Forelimb muscle (tissue), 1 donor: ENCODE measurements around the gene ATL1. TPM values are rescaled to one million over a fixed set of nuclear protein-coding genes. Genes with fewer than 3 reads are reported as not detected.
"Not testable (repeated sequence)": the region's sequence is repeated elsewhere in the genome, so short reads cannot be mapped to it uniquely, and the experiment has no call there.

Experiments
- DNase-seq: peaks from one replicate; pipeline ENCODE4 v3.0.0-alpha.2; 2013; ENCODE audit warnings: low read depth
- polyA plus RNA-seq: library from polyadenylated mRNA; unstranded; fragments of 120-200 nt; gene quantifications from one replicate; pipeline ENCODE4 v1.2.1, GENCODE V29; 2013; ENCODE audit not compliant: insufficient read length

ATL1 gene
- polyA plus RNA-seq, 1 donor: 6.1 TPM

- no peak for DNase-seq
Observed at GRCh38 chr14:50601394-50601793, 41.4 kb downstream of the ATL1 start.

GRCh38 chr14:50602035-50602434, 42.1 kb downstream of the ATL1 start:
- DNase-seq: no peak

GRCh38 chr14:50603565-50603964, 43.6 kb downstream of the ATL1 start:
- DNase-seq: no peak

- DNase-seq: no peak
Observed at GRCh38 chr14:50605766-50606165, 45.8 kb downstream of the ATL1 start.

GRCh38 chr14:50606468-50606867, 46.5 kb downstream of the ATL1 start:
- DNase-seq: no peak

- no peak for DNase-seq
Observed at GRCh38 chr14:50607181-50607580, 47.2 kb downstream of the ATL1 start.

GRCh38 chr14:50607761-50608160, 47.8 kb downstream of the ATL1 start:
- DNase-seq: no peak

- peak; percentile 62 for DNase-seq
Observed at GRCh38 chr14:50608302-50608851, 48.4 kb downstream of the ATL1 start.

- no peak for DNase-seq
Observed at GRCh38 chr14:50610465-50610864, 50.5 kb downstream of the ATL1 start.

GRCh38 chr14:50612806-50613205, 52.9 kb downstream of the ATL1 start:
- DNase-seq: no peak

- DNase-seq: no peak
Observed at GRCh38 chr14:50615056-50615455, 55.1 kb downstream of the ATL1 start.

- DNase-seq: no peak
Observed at GRCh38 chr14:50615552-50615951, 55.6 kb downstream of the ATL1 start.

- no peak for DNase-seq
Observed at GRCh38 chr14:50616275-50616674, 56.3 kb downstream of the ATL1 start.

- no peak for DNase-seq
Observed at GRCh38 chr14:50619569-50620141, 59.7 kb downstream of the ATL1 start.

- no peak for DNase-seq
Observed at GRCh38 chr14:50620341-50620740, 60.4 kb downstream of the ATL1 start.

- DNase-seq: no peak
Observed at GRCh38 chr14:50622978-50623377, 63.0 kb downstream of the ATL1 start.

- DNase-seq: no peak
Observed at GRCh38 chr14:50624447-50624846, 64.5 kb downstream of the ATL1 start.

GRCh38 chr14:50624947-50625346, 65.0 kb downstream of the ATL1 start:
- DNase-seq: not testable (repeated sequence)

GRCh38 chr14:50631408-50631821, 71.5 kb downstream of the ATL1 start:
- DNase-seq: no peak

GRCh38 chr14:50633954-50634353, 74.0 kb downstream of the ATL1 start:
- no peak for DNase-seq

GRCh38 chr14:50635141-50635540, 75.2 kb downstream of the ATL1 start:
- DNase-seq: no peak

GRCh38 chr14:50647282-50647681, 87.3 kb downstream of the ATL1 start:
- no peak for DNase-seq

GRCh38 chr14:50647753-50648152, 87.8 kb downstream of the ATL1 start:
- no peak for DNase-seq

GRCh38 chr14:50649691-50650090, 89.7 kb downstream of the ATL1 start:
- DNase-seq: no peak
